ENCODE results near the gene LMNB1.

The LMNB1 gene

DNA sequence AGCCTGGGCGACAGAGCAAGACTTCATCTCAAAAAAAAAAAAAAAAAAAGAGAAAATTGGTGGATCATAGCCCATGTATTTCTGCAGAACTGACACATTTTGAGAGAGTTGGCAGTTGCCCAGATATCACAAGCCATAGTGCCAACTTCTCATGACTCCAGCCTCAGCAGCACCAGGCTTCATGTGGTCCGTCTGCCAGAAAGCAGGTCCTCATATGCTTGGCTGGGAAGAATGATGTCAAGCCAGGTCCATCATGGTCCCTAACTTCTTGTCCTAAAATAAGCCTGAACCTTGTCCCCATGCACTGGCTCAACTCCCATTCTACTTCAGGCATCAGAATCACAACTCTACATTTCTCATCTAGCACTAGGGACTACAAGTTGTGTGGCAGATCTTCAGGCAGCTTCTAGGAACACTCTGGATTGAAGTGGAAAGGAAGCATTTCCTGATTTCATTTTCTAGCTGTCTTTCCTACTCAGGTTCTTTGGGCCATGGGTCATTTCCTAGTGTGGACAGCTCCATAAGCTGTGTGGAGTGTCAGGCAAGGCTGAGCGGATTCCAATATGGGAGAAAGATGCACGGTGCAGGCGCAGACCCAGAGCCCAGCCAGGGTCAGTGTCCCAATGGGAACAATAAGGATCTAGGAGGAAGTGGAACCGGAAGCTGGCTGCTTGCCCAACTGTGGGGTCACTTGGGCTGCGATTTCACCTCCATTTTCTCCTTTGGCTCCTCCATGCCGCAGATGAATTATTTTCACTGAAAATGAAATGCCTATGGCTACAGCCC, 90.1 kb downstream of the LMNB1 start:
- TF ChIP-seq, protein P1, sequence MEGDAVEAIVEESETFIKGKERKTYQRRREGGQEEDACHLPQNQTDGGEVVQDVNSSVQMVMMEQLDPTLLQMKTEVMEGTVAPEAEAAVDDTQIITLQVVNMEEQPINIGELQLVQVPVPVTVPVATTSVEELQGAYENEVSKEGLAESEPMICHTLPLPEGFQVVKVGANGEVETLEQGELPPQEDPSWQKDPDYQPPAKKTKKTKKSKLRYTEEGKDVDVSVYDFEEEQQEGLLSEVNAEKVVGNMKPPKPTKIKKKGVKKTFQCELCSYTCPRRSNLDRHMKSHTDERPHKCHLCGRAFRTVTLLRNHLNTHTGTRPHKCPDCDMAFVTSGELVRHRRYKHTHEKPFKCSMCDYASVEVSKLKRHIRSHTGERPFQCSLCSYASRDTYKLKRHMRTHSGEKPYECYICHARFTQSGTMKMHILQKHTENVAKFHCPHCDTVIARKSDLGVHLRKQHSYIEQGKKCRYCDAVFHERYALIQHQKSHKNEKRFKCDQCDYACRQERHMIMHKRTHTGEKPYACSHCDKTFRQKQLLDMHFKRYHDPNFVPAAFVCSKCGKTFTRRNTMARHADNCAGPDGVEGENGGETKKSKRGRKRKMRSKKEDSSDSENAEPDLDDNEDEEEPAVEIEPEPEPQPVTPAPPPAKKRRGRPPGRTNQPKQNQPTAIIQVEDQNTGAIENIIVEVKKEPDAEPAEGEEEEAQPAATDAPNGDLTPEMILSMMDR (IDR thresholded peaks at IDR 0.05; ENCODE audit: control insufficient read depth, insufficient read depth, low read depth, low read length, missing control alignments): no peak
- H3K4me3 ChIP-seq (ENCODE audit: control insufficient read depth, low read depth, low read length): no peak overlapping the region
- DNase-seq (ENCODE audit: low read depth): no peak

DNA sequence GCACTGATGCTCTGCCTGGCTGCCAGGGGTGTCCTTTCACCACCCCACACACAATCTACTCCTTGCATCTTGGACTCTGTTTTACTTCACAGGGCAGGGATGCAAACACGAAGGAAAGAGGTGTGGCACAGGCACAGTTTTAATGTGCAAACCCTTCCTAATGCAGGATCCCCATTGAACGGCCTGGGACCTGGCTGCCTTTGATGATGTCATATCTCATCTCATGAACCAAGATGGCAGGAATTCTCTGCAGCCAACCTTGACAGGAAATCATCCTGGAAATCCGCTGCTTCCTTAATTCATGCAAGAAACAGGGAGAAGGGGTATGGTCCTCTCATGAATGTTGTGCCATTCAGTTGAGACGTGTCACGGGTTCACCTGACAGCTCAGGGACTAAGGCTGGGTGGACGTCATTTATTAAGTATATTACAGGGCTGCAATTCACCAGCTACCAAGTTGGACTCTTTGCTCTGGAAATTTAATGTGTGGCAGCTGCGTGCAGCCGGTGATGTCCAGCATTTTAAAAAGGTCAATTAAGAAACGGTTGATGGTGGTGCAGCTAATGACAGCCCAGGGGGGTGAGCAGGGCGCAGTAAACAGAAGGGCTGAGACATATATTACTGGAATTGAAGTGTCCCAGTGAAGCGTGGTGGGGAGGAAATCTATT, 91.5 kb downstream of the LMNB1 start:
- TF ChIP-seq, protein P1 (IDR thresholded peaks at IDR 0.05; ENCODE audit: control insufficient read depth, insufficient read depth, low read depth, low read length, missing control alignments): no peak
- H3K4me3 ChIP-seq (ENCODE audit: control insufficient read depth, low read depth, low read length): no peak overlapping the region
- no peak for DNase-seq (ENCODE audit: low read depth)

DNA sequence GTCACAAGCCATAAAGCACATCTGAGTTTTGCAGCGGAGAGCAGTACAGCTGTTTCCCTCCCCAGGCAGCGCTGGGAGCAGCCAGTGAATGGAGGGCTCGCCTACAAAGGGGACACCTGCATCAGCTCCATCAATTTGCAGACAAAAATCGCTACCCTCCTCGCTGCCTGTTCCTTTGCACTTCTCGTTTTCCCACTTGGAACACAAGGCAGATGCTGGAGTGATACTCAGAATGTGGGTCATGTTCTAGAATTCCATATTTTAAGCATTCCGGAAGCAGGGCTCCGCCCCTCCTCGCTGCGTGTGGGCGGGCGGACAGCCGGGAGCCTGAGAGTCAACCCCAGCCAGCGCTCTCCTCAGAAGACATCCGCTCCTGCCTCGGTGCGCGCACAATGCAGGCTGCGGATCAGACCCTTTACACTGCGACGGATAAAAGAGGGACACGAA, 92.1 kb downstream of the LMNB1 start:
- H3K4me3 ChIP-seq (ENCODE audit: control insufficient read depth, low read depth, low read length): no peak overlapping the region
- no peak for DNase-seq (ENCODE audit: low read depth)
- TF ChIP-seq, protein P1 (IDR thresholded peaks at IDR 0.05; ENCODE audit: control insufficient read depth, insufficient read depth, low read depth, low read length, missing control alignments): no peak

DNA sequence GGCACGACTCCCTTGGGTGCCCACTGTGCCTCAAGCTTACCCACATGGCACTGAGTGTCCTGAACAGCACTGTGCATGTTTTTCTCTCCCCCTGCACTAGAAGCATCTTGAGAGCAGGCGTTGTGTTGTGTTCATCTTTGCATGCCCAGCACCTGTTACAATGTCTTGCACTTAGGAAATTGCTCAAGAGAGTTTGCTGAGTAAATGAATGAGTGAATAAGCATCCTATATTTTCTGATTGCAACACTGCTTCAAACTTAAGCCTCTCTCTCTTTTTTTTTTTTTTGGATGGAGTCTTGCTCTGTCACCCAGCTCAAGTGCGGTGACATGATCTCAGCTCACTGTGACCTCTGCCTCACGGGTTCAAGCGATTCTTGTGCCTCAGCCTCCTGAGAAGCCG, 94.5 kb downstream of the LMNB1 start:
- TF ChIP-seq, protein P1 (IDR thresholded peaks at IDR 0.05; ENCODE audit: control insufficient read depth, insufficient read depth, low read depth, low read length, missing control alignments): no peak
- H3K4me3 ChIP-seq (ENCODE audit: control insufficient read depth, low read depth, low read length): no peak overlapping the region
- DNase-seq (ENCODE audit: low read depth): no peak

DNA sequence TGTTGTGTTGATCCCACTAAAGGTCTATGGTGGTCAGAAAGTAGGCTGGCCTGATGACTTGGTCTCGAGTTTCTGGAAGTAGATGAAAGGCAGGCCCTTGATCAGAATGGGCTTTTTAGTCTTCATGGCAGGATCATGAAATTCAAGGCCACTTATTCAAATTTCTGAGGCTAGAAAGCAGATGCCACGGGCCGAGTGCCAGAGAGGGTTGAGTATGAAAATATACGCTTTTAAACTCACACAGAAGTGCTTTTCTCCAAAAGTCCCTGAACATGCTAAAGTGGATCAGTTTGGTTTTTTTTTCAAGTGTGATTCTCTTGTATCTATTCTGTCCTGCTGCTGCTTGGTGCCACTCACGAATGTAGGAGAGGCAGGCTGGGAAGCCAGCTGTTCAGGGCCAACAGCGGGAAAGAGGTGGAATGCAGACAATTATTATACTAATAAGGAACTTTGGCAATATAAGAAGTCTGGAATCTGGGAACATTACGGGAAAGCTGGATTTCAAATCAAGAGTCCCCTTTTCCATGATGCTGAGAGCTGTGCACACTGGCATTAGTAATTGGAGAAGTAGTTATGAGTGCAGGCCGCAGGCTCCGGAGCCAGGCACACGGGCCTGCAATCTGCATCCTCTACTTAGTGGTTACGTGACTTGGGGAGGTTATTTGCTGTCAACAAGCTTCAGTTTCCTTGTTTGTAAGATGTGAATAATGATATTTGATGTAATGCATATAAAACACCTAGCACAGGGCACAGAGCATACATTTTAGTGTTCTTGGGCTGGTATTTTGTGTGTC, 95.8 kb downstream of the LMNB1 start:
- no peak overlapping the region for H3K4me3 ChIP-seq (ENCODE audit: control insufficient read depth, low read depth, low read length)
- TF ChIP-seq, protein P1 (IDR thresholded peaks at IDR 0.05; ENCODE audit: control insufficient read depth, insufficient read depth, low read depth, low read length, missing control alignments): no peak
- DNase-seq (ENCODE audit: low read depth): no peak

DNA sequence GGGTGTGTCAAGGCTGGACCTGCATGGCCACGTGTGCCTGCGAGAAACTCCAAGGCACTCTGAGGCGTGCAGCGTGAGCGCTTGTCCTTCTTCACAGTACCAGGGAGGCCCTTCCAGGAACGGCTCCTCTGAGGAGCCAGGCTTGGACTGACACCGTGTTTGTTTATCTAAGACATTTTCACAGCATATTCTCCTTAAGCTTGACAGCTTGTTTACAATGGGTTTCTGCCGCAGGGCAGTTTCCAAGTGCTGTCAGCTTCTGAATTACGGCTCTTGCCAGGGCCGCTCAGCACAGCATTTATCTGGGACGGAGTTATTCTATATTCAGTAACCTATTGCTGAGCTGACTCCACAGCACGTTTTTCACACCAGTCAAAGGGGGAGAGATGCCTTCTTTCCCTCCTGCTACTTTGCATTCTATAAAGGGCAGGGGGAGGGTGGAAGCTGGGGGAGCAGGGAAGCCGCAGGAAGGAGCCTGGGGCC, 98.4 kb downstream of the LMNB1 start:
- TF ChIP-seq, protein P1 (IDR thresholded peaks at IDR 0.05; ENCODE audit: control insufficient read depth, insufficient read depth, low read depth, low read length, missing control alignments): no peak
- no peak overlapping the region for H3K4me3 ChIP-seq (ENCODE audit: control insufficient read depth, low read depth, low read length)
- DNase-seq (ENCODE audit: low read depth): no peak

All from AG09309 (cell line).